Measurements from ENCODE around the gene MED15. TPM values are rescaled to one million over a fixed set of nuclear protein-coding genes. Genes with fewer than 3 reads are reported as not detected.

The MED15 gene
- total RNA-seq, 1 donor = 36.9 TPM

- Histone ChIP-seq H3K4me2 (ENCODE audit: insufficient read depth, low read length) (peak overlapping the region; percentile 40), H3K4me3 (ENCODE audit: insufficient read depth, low read length) (no peak overlapping the region), H3K36me3 (ENCODE audit: insufficient read depth, low read length) (peaks cover 36% of the 10 kb centered on the region), H2AFZ (ENCODE audit: low read length) (no peak overlapping the region), H3K27me3 (ENCODE audit: insufficient read depth, low read length) (no peaks in the 10 kb centered on the region), H3K79me2 (ENCODE audit: insufficient read depth, low read length) (peaks cover 92% of the 10 kb centered on the region), H3K9me3 (ENCODE audit: low read depth, low read length) (no peaks in the 10 kb centered on the region), H4K20me1 (ENCODE audit: insufficient read depth, low read length) (peaks cover 70% of the 10 kb centered on the region), H3K4me1 (ENCODE audit: insufficient read depth, low read length) (peaks cover 57% of the 10 kb centered on the region), H3K27ac (ENCODE audit: low read depth, low read length) (peak overlapping the region; percentile 58)
- TF ChIP-seq CTCF (IDR thresholded peaks at IDR 0.05; ENCODE audit: extremely low read depth, low read depth, low read length) = no peak
- DNase-seq (ENCODE audit: insufficient read length, low spot score, missing footprints) = peak; percentile 71
Observed at GRCh38 chr22:20523086-20523983, 15.9 kb downstream of the MED15 start.

DNA sequence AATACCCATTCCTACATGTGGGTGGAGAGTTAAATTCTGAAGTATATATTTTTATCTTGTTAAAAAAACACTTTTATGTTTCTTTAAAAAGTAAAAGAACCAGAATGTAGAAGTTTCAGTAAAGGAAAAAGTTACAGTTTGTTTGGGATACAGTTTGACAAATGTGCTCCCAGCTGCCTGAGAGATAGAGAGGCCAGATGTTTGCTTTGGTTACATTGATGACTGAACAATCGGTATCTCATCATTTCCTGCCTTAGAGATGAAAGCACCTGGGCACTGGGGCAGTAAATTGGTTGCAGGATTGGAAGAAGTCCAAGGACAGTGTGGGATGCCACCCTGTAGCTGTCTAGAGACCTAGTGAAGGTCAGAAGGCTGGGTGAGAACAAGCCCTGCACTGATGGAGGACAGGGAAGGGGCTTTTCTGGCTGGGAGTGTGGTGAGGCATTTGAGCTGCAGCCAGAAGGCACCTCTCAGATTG, 16.6 kb downstream of the MED15 start:
- no peaks in the 10 kb centered on the region for H3K27me3 ChIP-seq (ENCODE audit: insufficient read depth, low read length)
- no peak for DNase-seq (ENCODE audit: insufficient read length, low spot score, missing footprints)
- no peaks in the 10 kb centered on the region for H3K9me3 ChIP-seq (ENCODE audit: low read depth, low read length)
- H3K4me3 ChIP-seq (ENCODE audit: insufficient read depth, low read length) = no peak overlapping the region
- peak overlapping the region; percentile 58 for H3K27ac ChIP-seq (ENCODE audit: low read depth, low read length)
- peaks cover 92% of the 10 kb centered on the region for H3K79me2 ChIP-seq (ENCODE audit: insufficient read depth, low read length)
- no peak overlapping the region for H3K4me2 ChIP-seq (ENCODE audit: insufficient read depth, low read length)
- H3K4me1 ChIP-seq (ENCODE audit: insufficient read depth, low read length) = peaks cover 56% of the 10 kb centered on the region
- H2AFZ ChIP-seq (ENCODE audit: low read length) = no peak overlapping the region
- peaks cover 67% of the 10 kb centered on the region for H4K20me1 ChIP-seq (ENCODE audit: insufficient read depth, low read length)
- TF ChIP-seq CTCF (IDR thresholded peaks at IDR 0.05; ENCODE audit: extremely low read depth, low read depth, low read length) = no peak
- H3K36me3 ChIP-seq (ENCODE audit: insufficient read depth, low read length) = peaks cover 39% of the 10 kb centered on the region

DNA sequence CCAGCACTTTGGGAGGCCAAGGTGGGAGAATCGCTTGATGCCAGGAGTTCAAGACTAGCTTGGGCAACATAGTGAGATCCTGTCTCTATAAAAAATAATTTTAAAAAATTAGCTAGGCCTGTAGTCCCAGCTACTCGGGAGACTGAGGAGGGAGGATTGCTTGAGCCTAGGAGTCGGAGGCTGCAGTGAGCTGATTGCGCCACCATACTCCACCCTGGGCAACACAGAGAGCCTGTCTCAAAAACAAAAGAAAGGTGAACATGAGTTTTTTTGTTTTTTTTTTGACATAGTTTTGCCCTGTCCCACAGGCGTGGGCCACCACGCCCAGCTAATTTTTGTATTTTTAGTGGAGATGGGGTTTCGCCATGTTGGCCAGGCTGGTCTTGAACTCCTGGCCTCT, 17.6 kb downstream of the MED15 start:
- Histone ChIP-seq H3K36me3 (ENCODE audit: insufficient read depth, low read length) (peaks cover 38% of the 10 kb centered on the region), H3K9me3 (ENCODE audit: low read depth, low read length) (no peaks in the 10 kb centered on the region), H3K4me1 (ENCODE audit: insufficient read depth, low read length) (peaks cover 49% of the 10 kb centered on the region)

More for the DNA sequence above, 17.6 kb downstream of the MED15 start:
- no peak for DNase-seq (ENCODE audit: insufficient read length, low spot score, missing footprints)
- Histone ChIP-seq H3K4me2 (ENCODE audit: insufficient read depth, low read length) (no peak overlapping the region), H3K27ac (ENCODE audit: low read depth, low read length) (peak overlapping the region; percentile 25), H4K20me1 (ENCODE audit: insufficient read depth, low read length) (peaks cover 59% of the 10 kb centered on the region), H3K79me2 (ENCODE audit: insufficient read depth, low read length) (peaks cover 92% of the 10 kb centered on the region), H3K27me3 (ENCODE audit: insufficient read depth, low read length) (no peaks in the 10 kb centered on the region), H3K4me3 (ENCODE audit: insufficient read depth, low read length) (no peak overlapping the region), H2AFZ (ENCODE audit: low read length) (no peak overlapping the region)
- no peak for TF ChIP-seq CTCF (IDR thresholded peaks at IDR 0.05; ENCODE audit: extremely low read depth, low read depth, low read length)

Data from osteoblast (primary cell).